Natural killer cell (primary cell): Measurements from ENCODE around the gene TNS2. TPM values are rescaled to one million over a fixed set of nuclear protein-coding genes. Genes with fewer than 3 reads are reported as not detected.
"Not testable (repeated sequence)": the region's sequence is repeated elsewhere in the genome, so short reads cannot be mapped to it uniquely, and the experiment has no call there.

Source experiments
- ATAC-seq, 3 donors: fragments of 150-1000 bp in 2 of 3; fragments of 200-7000 bp in 1 of 3; cut with Tn5 transposase; 1 replicate in 1 of 3; 2 replicates in 2 of 3; pipeline ENCODE4 v1.10.0; 2021; ENCODE audit warnings: mild to moderate bottlenecking in 2 of 3, moderate library complexity in 2 of 3
- DNase-seq, 2 donors: peaks; one replicate each; pipeline versions ENCODE4 v3.0.0 to v3.0.0-alpha.2; 2013 to 2021; ENCODE audit warnings: mixed read lengths in 1 of 2
- H3K27ac ChIP-seq: one replicate; pipeline ENCODE4 v1.5.1; 2013; ENCODE audit warnings: mild to moderate bottlenecking, low read length
- H3K27me3 ChIP-seq: one replicate; pipeline ENCODE4 v1.6.1; 2013; ENCODE audit warnings: low read length; ENCODE audit not compliant: control insufficient read depth, insufficient read depth
- H3K36me3 ChIP-seq: one replicate; pipeline ENCODE4 v1.6.1; 2013; ENCODE audit warnings: low read length; ENCODE audit not compliant: control insufficient read depth, insufficient read depth
- H3K4me1 ChIP-seq: one replicate; pipeline ENCODE4 v1.6.1; 2013; ENCODE audit warnings: low read length; ENCODE audit not compliant: control insufficient read depth, insufficient read depth
- H3K4me3 ChIP-seq: one replicate; pipeline ENCODE4 v1.5.1; 2013; ENCODE audit warnings: low read length
- H3K9me3 ChIP-seq: one replicate; pipeline ENCODE4 v1.6.1; 2013; ENCODE audit warnings: low read length; ENCODE audit not compliant: control insufficient read depth, insufficient read depth
- H3K27ac Mint-ChIP-seq, 2 donors: one replicate each; pipeline ENCODE4 v1.8.0; 2022; ENCODE audit warnings: mild to moderate bottlenecking in 2 of 2, mixed read lengths in 2 of 2, moderate library complexity in 1 of 2
- H3K27me3 Mint-ChIP-seq, 2 donors: one replicate each; pipeline ENCODE4 v1.8.0; 2022; ENCODE audit warnings: low read depth in 2 of 2, mixed read lengths in 2 of 2
- H3K36me3 Mint-ChIP-seq: one replicate; pipeline ENCODE4 v1.8.0; 2022; ENCODE audit warnings: mixed read lengths
- H3K4me1 Mint-ChIP-seq, 2 donors: one replicate each; pipeline ENCODE4 v1.8.0; 2022; ENCODE audit warnings: mixed read lengths in 2 of 2
- H3K4me3 Mint-ChIP-seq: one replicate; pipeline ENCODE4 v1.8.0; 2022; ENCODE audit warnings: mild to moderate bottlenecking, moderate library complexity, mixed read lengths
- H3K9me3 Mint-ChIP-seq, 2 donors: one replicate each; pipeline ENCODE4 v1.8.0; 2022; ENCODE audit warnings: mixed read lengths in 2 of 2
- WGBS: methylation state at CpG from one replicate; pipeline ENCODE4 v1.1.7; 2013; ENCODE audit warnings: missing lambda C conversion rate; ENCODE audit not compliant: insufficient coverage; 5-methylcytosine and 5-hydroxymethylcytosine counted together
- intact Hi-C: fragments of 100-400 bp; cut with micrococcal nuclease; formaldehyde crosslinking; loops from one replicate; pipeline ENCODE4 v1.14.2; 2022
- total RNA-seq, 4 donors: library from RNA; stranded (reverse); fragments of 120-200 nt in 1 of 4; gene quantifications; one replicate each; pipeline versions ENCODE4 v1.2.3 to v1.2.4, GENCODE V29; 2013 to 2022
- TF ChIP-seq, protein P1 (sequence below): fragments of 200-600 bp; IDR thresholded peaks from one replicate; pipeline ENCODE4 v1.8.0; 2022; ENCODE audit warnings: antibody characterized with exemption

TNS2 gene
- total RNA-seq, 3 donors from 2014 or later (not counting 1 experiment from before 2014, with no cell fraction given) = 0.95 to 1.8 (median 1.0) TPM

DNA sequence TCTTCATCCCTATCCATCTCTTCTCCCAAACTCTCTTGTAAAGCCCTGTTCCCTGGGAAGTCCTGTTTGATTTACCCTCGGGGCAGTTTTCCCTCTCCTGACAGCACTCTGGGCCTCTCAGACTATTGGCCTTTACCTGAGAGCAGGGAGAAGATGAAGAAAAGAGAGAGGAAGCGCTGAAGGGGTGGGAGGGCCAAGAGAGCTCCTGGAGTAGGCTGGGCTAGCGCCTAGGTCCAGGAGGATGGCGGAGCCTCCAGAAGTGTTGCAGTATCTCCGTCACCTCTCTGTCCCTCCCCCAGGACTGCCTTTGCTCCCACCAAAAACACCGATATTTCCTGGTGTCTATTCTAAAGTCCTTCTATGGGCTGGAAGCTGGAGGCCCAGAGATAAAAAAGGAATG, 41.9 kb downstream of the TNS2 start:
- Mint-ChIP-seq H3K9me3 (no peaks in the 10 kb centered on the region), H3K36me3 (no peaks in the 10 kb centered on the region), H3K27me3 (peaks cover 7 to 18% of the 10 kb centered on the region in 2 donors), H3K4me3 (no peak overlapping the region), H3K27ac (no peak overlapping the region), H3K4me1 (peaks cover 0 to under 1% of the 10 kb centered on the region in 2 donors)
- WGBS = 93% methylated on average over 6 of the region's 6 CpGs
- H3K36me3 ChIP-seq = no peaks in the 10 kb centered on the region
- H3K9me3 ChIP-seq = no peaks in the 10 kb centered on the region
- ATAC-seq (no peak), DNase-seq (no peak)
- intact Hi-C loops = no loop called here
- H3K27ac ChIP-seq = no peak overlapping the region
- H3K4me1 ChIP-seq = peaks cover 5% of the 10 kb centered on the region
- TF ChIP-seq, protein P1, sequence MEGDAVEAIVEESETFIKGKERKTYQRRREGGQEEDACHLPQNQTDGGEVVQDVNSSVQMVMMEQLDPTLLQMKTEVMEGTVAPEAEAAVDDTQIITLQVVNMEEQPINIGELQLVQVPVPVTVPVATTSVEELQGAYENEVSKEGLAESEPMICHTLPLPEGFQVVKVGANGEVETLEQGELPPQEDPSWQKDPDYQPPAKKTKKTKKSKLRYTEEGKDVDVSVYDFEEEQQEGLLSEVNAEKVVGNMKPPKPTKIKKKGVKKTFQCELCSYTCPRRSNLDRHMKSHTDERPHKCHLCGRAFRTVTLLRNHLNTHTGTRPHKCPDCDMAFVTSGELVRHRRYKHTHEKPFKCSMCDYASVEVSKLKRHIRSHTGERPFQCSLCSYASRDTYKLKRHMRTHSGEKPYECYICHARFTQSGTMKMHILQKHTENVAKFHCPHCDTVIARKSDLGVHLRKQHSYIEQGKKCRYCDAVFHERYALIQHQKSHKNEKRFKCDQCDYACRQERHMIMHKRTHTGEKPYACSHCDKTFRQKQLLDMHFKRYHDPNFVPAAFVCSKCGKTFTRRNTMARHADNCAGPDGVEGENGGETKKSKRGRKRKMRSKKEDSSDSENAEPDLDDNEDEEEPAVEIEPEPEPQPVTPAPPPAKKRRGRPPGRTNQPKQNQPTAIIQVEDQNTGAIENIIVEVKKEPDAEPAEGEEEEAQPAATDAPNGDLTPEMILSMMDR = no peak
- H3K27me3 ChIP-seq = peaks cover under 1% of the 10 kb centered on the region
- no peak overlapping the region for H3K4me3 ChIP-seq

DNA sequence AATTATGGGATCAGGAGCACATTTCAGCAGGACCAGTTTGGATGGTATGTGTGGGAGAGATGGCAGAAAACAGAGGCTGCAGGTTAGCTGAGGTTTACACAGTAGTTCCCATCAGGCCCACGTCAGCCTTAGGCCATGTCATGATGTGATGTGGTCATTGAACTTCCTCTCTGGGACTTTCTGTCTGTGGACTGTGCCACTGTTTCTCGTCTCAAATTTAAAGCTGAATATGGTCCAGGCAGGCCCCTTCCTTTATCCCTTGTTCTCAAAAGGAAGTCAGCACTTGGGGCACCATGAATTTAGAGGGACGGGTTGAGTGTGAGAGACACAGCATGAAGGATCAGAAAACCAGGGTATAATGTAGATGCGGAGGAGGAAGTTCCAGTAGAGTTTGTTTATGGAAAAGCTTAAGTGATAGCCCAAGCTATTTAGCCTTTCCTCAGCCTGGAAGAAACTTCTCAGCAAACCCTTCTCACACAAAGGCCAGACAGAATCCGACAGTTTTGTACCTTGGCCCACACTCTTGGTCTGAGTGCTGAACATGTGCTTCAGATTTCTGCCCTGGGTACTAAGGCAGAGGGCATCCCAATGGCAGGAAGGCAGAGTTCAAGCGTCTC, 44.0 kb downstream of the TNS2 start:
- TF ChIP-seq, protein P1 = no peak
- Histone ChIP-seq H3K4me1 (peaks cover 26% of the 10 kb centered on the region), H3K9me3 (no peaks in the 10 kb centered on the region), H3K27me3 (peaks cover 3% of the 10 kb centered on the region), H3K27ac (no peak overlapping the region), H3K36me3 (no peaks in the 10 kb centered on the region), H3K4me3 (no peak overlapping the region)
- DNase-seq (no peak), ATAC-seq (no peak)
- H3K4me3 Mint-ChIP-seq = no peak overlapping the region
- peaks cover 8 to 21% of the 10 kb centered on the region in 2 donors for H3K4me1 Mint-ChIP-seq
- no peak overlapping the region for H3K27ac Mint-ChIP-seq
- intact Hi-C loops = no loop called here
- peaks cover 0 to 15% of the 10 kb centered on the region in 2 donors for H3K27me3 Mint-ChIP-seq
- H3K9me3 Mint-ChIP-seq = no peaks in the 10 kb centered on the region
- H3K36me3 Mint-ChIP-seq = no peaks in the 10 kb centered on the region
- WGBS = 70% methylated on average over 6 of the region's 6 CpGs

DNA sequence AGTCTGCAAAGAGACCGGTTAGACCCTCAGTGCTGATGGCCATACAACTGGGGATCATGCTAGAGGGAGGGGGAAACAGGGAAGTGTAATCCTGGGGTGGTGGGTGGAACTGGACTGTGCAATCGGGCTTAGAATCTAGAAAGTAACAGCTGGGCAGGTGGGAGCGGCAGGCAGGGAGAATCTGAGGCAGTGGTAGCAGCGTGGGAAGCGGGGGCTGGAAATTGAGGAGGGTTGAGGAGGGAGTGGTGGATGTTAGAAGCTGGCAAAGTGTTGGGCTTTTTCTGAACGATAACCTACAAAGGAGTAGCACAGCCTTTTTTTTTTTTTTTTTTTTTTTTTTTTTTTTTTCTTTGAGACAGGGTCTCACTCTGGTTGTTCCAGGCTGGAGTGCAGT, 44.5 kb downstream of the TNS2 start:
- Histone ChIP-seq H3K27me3 (peaks cover 3% of the 10 kb centered on the region), H3K27ac (no peak overlapping the region), H3K4me3 (no peak overlapping the region), H3K9me3 (no peaks in the 10 kb centered on the region), H3K36me3 (no peaks in the 10 kb centered on the region), H3K4me1 (peaks cover 31% of the 10 kb centered on the region)
- WGBS = 82% methylated on average over 5 of the region's 6 CpGs
- TF ChIP-seq, protein P1 = no peak
- H3K27me3 Mint-ChIP-seq = peaks cover 0 to 14% of the 10 kb centered on the region in 2 donors
- no peak overlapping the region for H3K4me3 Mint-ChIP-seq
- ATAC-seq (no peak), DNase-seq (no peak)
- peaks cover 13 to 26% of the 10 kb centered on the region in 2 donors for H3K4me1 Mint-ChIP-seq
- intact Hi-C loops = no loop called here
- no peaks in the 10 kb centered on the region for H3K36me3 Mint-ChIP-seq
- H3K9me3 Mint-ChIP-seq = no peaks in the 10 kb centered on the region
- H3K27ac Mint-ChIP-seq = no peak overlapping the region

DNA sequence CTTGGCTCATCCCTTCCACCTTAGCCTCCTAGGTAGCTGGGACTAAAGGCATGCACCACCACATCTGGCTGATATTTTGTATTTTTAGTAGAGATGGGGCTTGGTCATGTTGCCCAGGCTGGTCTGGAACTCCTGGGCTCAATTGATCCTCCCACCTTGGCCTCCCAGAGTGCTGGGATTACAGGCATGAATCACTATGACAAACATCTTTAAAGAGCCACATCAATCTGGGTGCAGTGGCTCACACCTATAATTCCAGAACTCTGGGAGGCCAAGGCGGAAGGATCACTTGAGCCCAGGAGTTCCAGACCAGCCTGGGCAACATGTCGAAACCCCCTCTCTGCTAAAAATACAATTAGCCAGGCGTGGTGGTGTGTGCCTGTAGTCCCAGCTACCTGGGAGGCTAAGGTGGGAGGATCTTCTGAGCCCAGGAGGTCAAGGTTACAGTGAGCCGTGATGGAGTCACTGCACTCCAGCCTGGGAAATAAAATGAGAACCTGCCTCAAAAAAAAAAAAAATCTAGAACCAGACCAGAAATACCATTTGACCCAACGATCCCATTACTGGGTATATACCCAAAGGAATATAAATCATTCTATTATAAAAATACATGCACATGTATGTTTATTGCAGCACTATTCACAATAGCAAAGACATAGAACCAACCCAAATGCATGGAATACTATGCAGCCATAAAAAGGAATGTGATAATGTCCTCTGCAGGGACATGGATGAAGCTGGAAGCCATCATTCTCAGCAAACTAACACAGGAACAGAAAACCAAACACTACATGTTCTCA, 45.1 kb downstream of the TNS2 start:
- ATAC-seq, H3K36me3 Mint-ChIP-seq, H3K9me3 Mint-ChIP-seq, DNase-seq, H3K27ac ChIP-seq, H3K27me3 ChIP-seq, H3K4me3 ChIP-seq, intact Hi-C loops, H3K9me3 ChIP-seq, H3K4me3 Mint-ChIP-seq, H3K27ac Mint-ChIP-seq, H3K36me3 ChIP-seq: not testable (repeated sequence)
- WGBS = 89% methylated on average over 4 of the region's 5 CpGs
- H3K4me1 Mint-ChIP-seq = peaks cover 14 to 29% of the 10 kb centered on the region in 2 donors
- H3K27me3 Mint-ChIP-seq = peaks cover 0 to 14% of the 10 kb centered on the region in 2 donors
- peaks cover 32% of the 10 kb centered on the region for H3K4me1 ChIP-seq

DNA sequence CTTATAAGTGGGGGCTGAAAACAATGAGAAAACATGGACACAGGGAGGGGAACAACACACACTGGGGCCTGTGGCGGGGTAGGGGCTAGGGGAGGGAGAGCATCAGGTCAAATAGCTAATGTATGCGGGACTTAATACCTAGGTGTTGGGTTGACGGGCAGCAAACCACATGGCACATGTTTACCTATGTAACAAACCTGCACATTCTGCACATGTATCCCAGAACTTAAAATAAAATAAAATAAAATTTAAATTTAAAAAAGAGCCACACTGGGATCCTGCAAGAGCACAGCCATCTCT, 45.7 kb downstream of the TNS2 start:
- H3K9me3 Mint-ChIP-seq, H3K36me3 ChIP-seq, DNase-seq, intact Hi-C loops, H3K36me3 Mint-ChIP-seq, ATAC-seq, H3K27ac ChIP-seq, H3K4me3 ChIP-seq, H3K27ac Mint-ChIP-seq, H3K4me3 Mint-ChIP-seq, H3K27me3 ChIP-seq, H3K9me3 ChIP-seq: not testable (repeated sequence)
- H3K4me1 ChIP-seq = peaks cover 32% of the 10 kb centered on the region
- WGBS = 94% methylated on average over 1 of the region's 3 CpGs
- peaks cover 14 to 29% of the 10 kb centered on the region in 2 donors for H3K4me1 Mint-ChIP-seq
- peaks cover 0 to 14% of the 10 kb centered on the region in 2 donors for H3K27me3 Mint-ChIP-seq
